Hepatocyte (in vitro differentiated cells): Measurements from ENCODE around the gene ZNF407. TPM values are rescaled to one million over a fixed set of nuclear protein-coding genes. Genes with fewer than 3 reads are reported as not detected.

ENCODE experiments used
- DNase-seq: peaks from one replicate; pipeline ENCODE4 v3.0.0-alpha.2; 2016; ENCODE audit warnings: low spot score
- H2AFZ ChIP-seq: fragments of 200-600 bp; sonication (generic); 2 replicates; pipeline ENCODE4 v1.6.0; 2016; ENCODE audit warnings: antibody characterized with exemption, mild to moderate bottlenecking
- H3K27ac ChIP-seq: fragments of 200-600 bp; sonication (generic); 2 replicates; pipeline ENCODE4 v1.5.1; 2016; ENCODE audit warnings: mild to moderate bottlenecking
- H3K27me3 ChIP-seq: fragments of 200-600 bp; sonication (generic); 2 replicates; pipeline ENCODE4 v1.6.1; 2016
- H3K36me3 ChIP-seq: fragments of 200-600 bp; sonication (generic); replicated peaks from 2 replicates; pipeline ENCODE4 v1.5.1; 2016; ENCODE audit warnings: low read depth; ENCODE audit not compliant: insufficient read depth
- H3K4me1 ChIP-seq: fragments of 200-600 bp; sonication (generic); 2 replicates; pipeline ENCODE4 v1.5.1; 2016; ENCODE audit warnings: mild to moderate bottlenecking, moderate library complexity; ENCODE audit not compliant: insufficient read depth
- H3K4me2 ChIP-seq: fragments of 200-600 bp; sonication (generic); 2 replicates; pipeline ENCODE4 v1.6.0; 2016
- H3K4me3 ChIP-seq: fragments of 200-600 bp; sonication (generic); 2 replicates; pipeline ENCODE4 v1.5.1; 2016; ENCODE audit warnings: mild to moderate bottlenecking
- H3K79me2 ChIP-seq: fragments of 200-600 bp; sonication (generic); 2 replicates; pipeline ENCODE4 v1.6.0; 2017; ENCODE audit warnings: mild to moderate bottlenecking
- H3K9me2 ChIP-seq: fragments of 200-600 bp; sonication (generic); replicated peaks from 2 replicates; pipeline ENCODE4 v1.6.0; 2017; ENCODE audit warnings: mild to moderate bottlenecking; ENCODE audit not compliant: insufficient read depth
- H3K9me3 ChIP-seq: fragments of 200-600 bp; sonication (generic); 2 replicates; pipeline ENCODE4 v1.5.1; 2016; ENCODE audit warnings: low read depth, mild to moderate bottlenecking
- H4K20me1 ChIP-seq: fragments of 200-600 bp; sonication (generic); 2 replicates; pipeline ENCODE4 v1.6.0; 2016; ENCODE audit warnings: mild to moderate bottlenecking; ENCODE audit not compliant: insufficient read depth, poor library complexity, severe bottlenecking
- CTCF ChIP-seq: fragments of 200-600 bp; sonication (generic); IDR thresholded peaks from 2 replicates; pipeline ENCODE4 v1.5.1; 2016; ENCODE audit warnings: antibody characterized with exemption, mild to moderate bottlenecking; ENCODE audit not compliant: poor library complexity
- EZH2 ChIP-seq: fragments of 200-600 bp; sonication (generic); IDR thresholded peaks from 2 replicates; pipeline ENCODE4 v1.6.1; 2016; ENCODE audit warnings: antibody characterized with exemption, mild to moderate bottlenecking, borderline replicate concordance
- EZH2phosphoT487 ChIP-seq: fragments of 200-600 bp; sonication (generic); IDR thresholded peaks from one replicate; pipeline ENCODE4 v1.6.1; 2018; ENCODE audit warnings: antibody characterized with exemption, mild to moderate bottlenecking, low read depth, moderate library complexity; ENCODE audit not compliant: unreplicated experiment, severe bottlenecking
- WGBS: methylation state at CpG from one replicate; pipeline ENCODE4 v1.1.6; 2016; ENCODE audit warnings: low lambda C conversion rate; ENCODE audit errors: missing lambda C conversion rate; 5-methylcytosine and 5-hydroxymethylcytosine counted together
- polyA plus RNA-seq: library from polyadenylated mRNA; unstranded; fragments of >200 nt; fragmentation: Nextera tagmentation; extraction: Ambion mirVana; gene quantifications from 2 replicates; pipeline ENCODE4 v1.2.1, GENCODE V29; 2016
- total RNA-seq: library from RNA; depleted of rRNA; stranded (reverse); fragments of >200 nt; gene quantifications from 2 replicates; pipeline ENCODE4 v1.2.3, GENCODE V29; 2014

Gene ZNF407
- total and polyA plus RNA-seq, 2 experiments from 2014 or later, result 3.2 to 12.4 TPM

GRCh38 chr18:75066021-75066880 is 468.6 kb downstream of the ZNF407 start:
- no peak for TF ChIP-seq EZH2
- TF ChIP-seq EZH2phosphoT487, result no peak
- no peak for TF ChIP-seq CTCF
- H3K4me3 ChIP-seq, result no peak overlapping the region
- H3K4me1 ChIP-seq, result no peaks in the 10 kb centered on the region
- no peaks in the 10 kb centered on the region for H3K9me3 ChIP-seq
- H3K27ac ChIP-seq, result no peak overlapping the region
- H3K79me2 ChIP-seq, result no peaks in the 10 kb centered on the region
- H4K20me1 ChIP-seq, result no peaks in the 10 kb centered on the region
- H3K27me3 ChIP-seq, result no peaks in the 10 kb centered on the region
- H3K9me2 ChIP-seq, result no peaks in the 10 kb centered on the region
- WGBS, result 88% methylated on average over 16 of the region's 16 CpGs
- H2AFZ ChIP-seq, result no peak overlapping the region
- H3K36me3 ChIP-seq, result no peaks in the 10 kb centered on the region
- H3K4me2 ChIP-seq, result no peak overlapping the region
- no peak for DNase-seq

- H3K9me3 ChIP-seq, result no peaks in the 10 kb centered on the region
- H3K36me3 ChIP-seq, result no peaks in the 10 kb centered on the region
- H3K27me3 ChIP-seq, result no peaks in the 10 kb centered on the region
- no peaks in the 10 kb centered on the region for H4K20me1 ChIP-seq
- no peak overlapping the region for H3K27ac ChIP-seq
- H3K4me2 ChIP-seq, result no peak overlapping the region
- H3K9me2 ChIP-seq, result no peaks in the 10 kb centered on the region
- H2AFZ ChIP-seq, result no peak overlapping the region
- no peaks in the 10 kb centered on the region for H3K79me2 ChIP-seq
- 87% methylated on average over 11 of the region's 11 CpGs for WGBS
- H3K4me1 ChIP-seq, result no peaks in the 10 kb centered on the region
- no peak overlapping the region for H3K4me3 ChIP-seq
- TF ChIP-seq EZH2 (no peak), CTCF (no peak), EZH2phosphoT487 (no peak)
- DNase-seq, result no peak
Measured at GRCh38 chr18:75066936-75067335, 469.3 kb downstream of the ZNF407 start.

GRCh38 chr18:75067996-75068645 is 470.5 kb downstream of the ZNF407 start:
- H3K4me2 ChIP-seq, result no peak overlapping the region
- H3K4me3 ChIP-seq, result no peak overlapping the region
- H3K9me3 ChIP-seq, result no peaks in the 10 kb centered on the region
- H3K79me2 ChIP-seq, result no peaks in the 10 kb centered on the region
- no peak overlapping the region for H3K27ac ChIP-seq
- H2AFZ ChIP-seq, result no peak overlapping the region
- TF ChIP-seq EZH2 (no peak), EZH2phosphoT487 (no peak), CTCF (no peak)
- no peaks in the 10 kb centered on the region for H4K20me1 ChIP-seq
- no peak for DNase-seq
- no peaks in the 10 kb centered on the region for H3K9me2 ChIP-seq
- H3K4me1 ChIP-seq, result no peaks in the 10 kb centered on the region
- WGBS, result 93% methylated on average over 17 of the region's 17 CpGs
- H3K36me3 ChIP-seq, result no peaks in the 10 kb centered on the region
- no peaks in the 10 kb centered on the region for H3K27me3 ChIP-seq
